ENCODE measurements around the gene TUBB. TPM values are rescaled to one million over a fixed set of nuclear protein-coding genes. Genes with fewer than 3 reads are reported as not detected.
"Not testable (repeated sequence)": the region's sequence is repeated elsewhere in the genome, so short reads cannot be mapped to it uniquely, and the experiment has no call there.

Gene TUBB
- total RNA-seq, 2 donors from 2014 or later = 172 to 243 TPM

GRCh38 chr6:30721198-30722024 is 1.3 kb downstream of the TUBB start:
- Histone ChIP-seq H3K27ac (peak overlapping the region; percentile 92), H3K4me1 (ENCODE audit: control insufficient read depth in 1 of 2, low read depth in 2 of 2) (peaks cover 21 to 63% of the 10 kb centered on the region in 2 donors), H3K36me3 (peaks cover 30% of the 10 kb centered on the region), H3K9me3 (no peaks in the 10 kb centered on the region), H3K27me3 (replicated peaks; ENCODE audit: insufficient read depth) (no peaks in the 10 kb centered on the region), H3K4me3 (peak overlapping the region; percentile 93)
- peak; percentile 45 for TF ChIP-seq CTCF (IDR thresholded peaks at IDR 0.05)
- ATAC-seq (ENCODE audit: insufficient number of reproducible peaks, low FRiP score, low read depth) (peak; percentile 29), DNase-seq (ENCODE audit: low spot score) (peak; percentile 58)

GRCh38 chr6:30722025-30722279 is 1.8 kb downstream of the TUBB start:
- DNase-seq (ENCODE audit: low spot score); H3K27me3 ChIP-seq (replicated peaks; ENCODE audit: insufficient read depth); ATAC-seq (ENCODE audit: insufficient number of reproducible peaks, low FRiP score, low read depth); H3K9me3 ChIP-seq: not testable (repeated sequence)
- Histone ChIP-seq H3K4me1 (ENCODE audit: control insufficient read depth in 1 of 2, low read depth in 2 of 2) (peaks cover 21 to 60% of the 10 kb centered on the region in 2 donors), H3K36me3 (peaks cover 33% of the 10 kb centered on the region), H3K4me3 (peak overlapping the region; percentile 93), H3K27ac (peak overlapping the region; percentile 81 to 92)

GRCh38 chr6:30722280-30723112 is 2.3 kb downstream of the TUBB start:
- DNase-seq (ENCODE audit: low spot score) = no peak
- Histone ChIP-seq H3K36me3 (peaks cover 38% of the 10 kb centered on the region), H3K27ac (peak overlapping the region; percentile 81 to 92), H3K27me3 (replicated peaks; ENCODE audit: insufficient read depth) (no peaks in the 10 kb centered on the region), H3K4me1 (ENCODE audit: control insufficient read depth in 1 of 2, low read depth in 2 of 2) (peaks cover 21 to 64% of the 10 kb centered on the region in 2 donors), H3K9me3 (no peaks in the 10 kb centered on the region), H3K4me3 (peak overlapping the region; percentile 93)
- TF ChIP-seq CTCF (IDR thresholded peaks at IDR 0.05) = peak; percentile 98
- no peak for ATAC-seq (ENCODE audit: insufficient number of reproducible peaks, low FRiP score, low read depth)

GRCh38 chr6:30723159-30723842 is 3.1 kb downstream of the TUBB start:
- not testable (repeated sequence) for DNase-seq (ENCODE audit: low spot score)
- peaks cover 44% of the 10 kb centered on the region for H3K36me3 ChIP-seq

DNA sequence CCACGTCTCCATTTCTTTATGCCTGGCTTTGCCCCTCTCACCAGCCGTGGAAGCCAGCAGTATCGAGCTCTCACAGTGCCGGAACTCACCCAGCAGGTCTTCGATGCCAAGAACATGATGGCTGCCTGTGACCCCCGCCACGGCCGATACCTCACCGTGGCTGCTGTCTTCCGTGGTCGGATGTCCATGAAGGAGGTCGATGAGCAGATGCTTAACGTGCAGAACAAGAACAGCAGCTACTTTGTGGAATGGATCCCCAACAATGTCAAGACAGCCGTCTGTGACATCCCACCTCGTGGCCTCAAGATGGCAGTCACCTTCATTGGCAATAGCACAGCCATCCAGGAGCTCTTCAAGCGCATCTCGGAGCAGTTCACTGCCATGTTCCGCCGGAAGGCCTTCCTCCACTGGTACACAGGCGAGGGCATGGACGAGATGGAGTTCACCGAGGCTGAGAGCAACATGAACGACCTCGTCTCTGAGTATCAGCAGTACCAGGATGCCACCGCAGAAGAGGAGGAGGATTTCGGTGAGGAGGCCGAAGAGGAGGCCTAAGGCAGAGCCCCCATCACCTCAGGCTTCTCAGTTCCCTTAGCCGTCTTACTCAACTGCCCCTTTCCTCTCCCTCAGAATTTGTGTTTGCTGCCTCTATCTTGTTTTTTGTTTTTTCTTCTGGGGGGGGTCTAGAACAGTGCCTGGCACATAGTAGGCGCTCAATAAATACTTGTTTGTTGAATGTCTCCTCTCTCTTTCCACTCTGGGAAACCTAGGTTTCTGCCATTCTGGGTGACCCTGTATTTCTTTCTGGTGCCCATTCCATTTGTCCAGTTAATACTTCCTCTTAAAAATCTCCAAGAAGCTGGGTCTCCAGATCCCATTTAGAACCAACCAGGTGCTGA is 3.9 kb downstream of the TUBB start:
- H3K27ac ChIP-seq = peak overlapping the region in 1 of 2 donors; percentile 40
- not testable (repeated sequence) for DNase-seq (ENCODE audit: low spot score); ATAC-seq (ENCODE audit: insufficient number of reproducible peaks, low FRiP score, low read depth); H3K4me3 ChIP-seq; H3K9me3 ChIP-seq; H3K27me3 ChIP-seq (replicated peaks; ENCODE audit: insufficient read depth)
- peaks cover 48% of the 10 kb centered on the region for H3K36me3 ChIP-seq
- H3K4me1 ChIP-seq (ENCODE audit: control insufficient read depth in 1 of 2, low read depth in 2 of 2) = peaks cover 18 to 63% of the 10 kb centered on the region in 2 donors

More at GRCh38 chr6:30723159-30723842, 3.1 kb downstream of the TUBB start:
- not testable (repeated sequence) for H3K9me3 ChIP-seq; H3K4me3 ChIP-seq; ATAC-seq (ENCODE audit: insufficient number of reproducible peaks, low FRiP score, low read depth); H3K27me3 ChIP-seq (replicated peaks; ENCODE audit: insufficient read depth)
- Histone ChIP-seq H3K27ac (peak overlapping the region in 1 of 2 donors; percentile 65), H3K4me1 (ENCODE audit: control insufficient read depth in 1 of 2, low read depth in 2 of 2) (peaks cover 18 to 68% of the 10 kb centered on the region in 2 donors)
